Colonic mucosa (tissue), 4 donors: ENCODE measurements around the gene LTBP2. TPM values are rescaled to one million over a fixed set of nuclear protein-coding genes. Genes with fewer than 3 reads are reported as not detected.

Source experiments
- DNase-seq: peaks from one replicate; pipeline ENCODE4 v3.0.0-alpha.2; 2020
- H3K27ac ChIP-seq: fragments of 200-600 bp; one replicate; pipeline ENCODE4 v1.8.0; 2021
- H3K27me3 ChIP-seq: fragments of 200-600 bp; one replicate; pipeline ENCODE4 v1.8.0; 2021
- H3K36me3 ChIP-seq: fragments of 200-600 bp; one replicate; pipeline ENCODE4 v1.8.0; 2021
- H3K4me1 ChIP-seq: fragments of 200-600 bp; one replicate; pipeline ENCODE4 v1.8.0; 2021; ENCODE audit warnings: mild to moderate bottlenecking
- H3K4me3 ChIP-seq: fragments of 200-600 bp; one replicate; pipeline ENCODE4 v1.8.0; 2021
- H3K9ac ChIP-seq, 2 donors: one replicate each; pipeline ENCODE4 v1.7.0; 2013; ENCODE audit warnings: control low read depth in 2 of 2, low read depth in 2 of 2, low read length in 2 of 2
- H3K9me3 ChIP-seq: fragments of 200-600 bp; one replicate; pipeline ENCODE4 v1.8.0; 2021
- CTCF ChIP-seq: fragments of 200-600 bp; IDR thresholded peaks from one replicate; pipeline ENCODE4 v1.8.0; 2022; ENCODE audit warnings: antibody characterized with exemption, mild to moderate bottlenecking
- intact Hi-C: fragments of 100-400 bp; cut with DNase I; formaldehyde crosslinking; loops from one replicate; pipeline ENCODE4 v1.14.1; 2022
- total RNA-seq, 2 donors: library from RNA; stranded (reverse); fragmentation: NEBNext Ultra II Directional in 1 of 2; extraction: Animal tissue kit (Norgen Biotek cat#: 25700) in 1 of 2; gene quantifications; one replicate each; pipeline ENCODE4 v1.2.1, GENCODE V29; 2021
- donor health status: healthy.
- donor health status: DM: no; HTN: no; CAD: no.
- donor health status: DM: no; HTN: no; CAD: no.

The LTBP2 gene
- total RNA-seq, 2 donors from 2014 or later = 1.9 to 3.7 TPM

GRCh38 chr14:74504412-74504811, 107.6 kb downstream of the LTBP2 start:
- DNase-seq = no peak
- TF ChIP-seq CTCF = no peak
- intact Hi-C loops = loop anchor here (5.0 kb wide), 1 partner anchor 108 kb away; the partner anchor contains the start of gene LTBP2

GRCh38 chr14:74503938-74504335, 108.1 kb downstream of the LTBP2 start:
- no peak for DNase-seq
- Histone ChIP-seq H3K4me1 (no peaks in the 10 kb centered on the region), H3K27ac (no peak overlapping the region), H3K36me3 (no peaks in the 10 kb centered on the region), H3K27me3 (no peaks in the 10 kb centered on the region), H3K9me3 (no peaks in the 10 kb centered on the region), H3K4me3 (no peak overlapping the region), H3K9ac (no peak overlapping the region)
- no peak for TF ChIP-seq CTCF
- intact Hi-C loops = loop anchor here (5.0 kb wide), 1 partner anchor 108 kb away; the partner anchor contains the start of gene LTBP2

More at GRCh38 chr14:74504412-74504811, 107.6 kb downstream of the LTBP2 start:
- Histone ChIP-seq H3K9me3 (no peaks in the 10 kb centered on the region), H3K4me1 (no peaks in the 10 kb centered on the region), H3K4me3 (no peak overlapping the region), H3K36me3 (no peaks in the 10 kb centered on the region), H3K9ac (no peak overlapping the region), H3K27me3 (no peaks in the 10 kb centered on the region), H3K27ac (no peak overlapping the region)

GRCh38 chr14:74503291-74503937, 108.6 kb downstream of the LTBP2 start:
- H3K9ac ChIP-seq = no peak overlapping the region
- no peak for TF ChIP-seq CTCF
- no peaks in the 10 kb centered on the region for H3K9me3 ChIP-seq
- no peak overlapping the region for H3K27ac ChIP-seq
- H3K27me3 ChIP-seq = no peaks in the 10 kb centered on the region
- no peaks in the 10 kb centered on the region for H3K4me1 ChIP-seq
- intact Hi-C loops = loop anchor here (5.0 kb wide), 1 partner anchor 109 kb away; the partner anchor contains the start of gene LTBP2
- H3K36me3 ChIP-seq = no peaks in the 10 kb centered on the region
- H3K4me3 ChIP-seq = no peak overlapping the region
- no peak for DNase-seq

- Histone ChIP-seq H3K9ac (no peak overlapping the region), H3K9me3 (no peaks in the 10 kb centered on the region), H3K27ac (no peak overlapping the region), H3K36me3 (no peaks in the 10 kb centered on the region), H3K4me1 (no peaks in the 10 kb centered on the region), H3K27me3 (no peaks in the 10 kb centered on the region), H3K4me3 (no peak overlapping the region)
- TF ChIP-seq CTCF = peak; percentile 34
- intact Hi-C loops = loop anchor here (5.0 kb wide), 1 partner anchor 110 kb away; the partner anchor contains the start of gene LTBP2
- DNase-seq = no peak
These were observed 109.6 kb downstream of the LTBP2 start for GRCh38 chr14:74502236-74503019.

- H3K4me3 ChIP-seq = no peak overlapping the region
- H3K36me3 ChIP-seq = no peaks in the 10 kb centered on the region
- DNase-seq = no peak
- peak overlapping the region in 1 of 2 donors; percentile 12 for H3K9ac ChIP-seq
- H3K4me1 ChIP-seq = no peaks in the 10 kb centered on the region
- TF ChIP-seq CTCF = no peak
- H3K9me3 ChIP-seq = no peaks in the 10 kb centered on the region
- H3K27ac ChIP-seq = no peak overlapping the region
- intact Hi-C loops = loop anchor here (5.0 kb wide), 1 partner anchor 111 kb away; the partner anchor contains the start of gene LTBP2
- H3K27me3 ChIP-seq = no peaks in the 10 kb centered on the region
These were observed 110.3 kb downstream of the LTBP2 start for GRCh38 chr14:74501691-74502090.
